DMS 273 (cell line): ENCODE measurements around the gene PURB.
A peak's percentile ranks its signal among the peaks of the same experiment; 100 is the strongest.
"Not testable (repeated sequence)": the region's sequence is repeated elsewhere in the genome, so short reads cannot be mapped to it uniquely, and the experiment has no call there.

ENCODE experiments used
- DNase-seq: peaks from one replicate; lab custom pipeline; 2025; ENCODE audit not compliant: unreplicated experiment; lab: John Stamatoyannopoulos, UW

PURB gene

GRCh38 chr7:44885394-44886317 is at the start of gene PURB:
Gene PURB (minus strand): TSS chr7:44885530. CDS start chr7:44885348, 182 bp downstream.
- DNase-seq, result peak; percentile 99

- no peak for DNase-seq
These were observed 49.7 kb upstream of the PURB start for GRCh38 chr7:44935016-44935415.

- not testable (repeated sequence) for DNase-seq
These were observed 49.2 kb upstream of the PURB start for GRCh38 chr7:44934510-44934909.

- no peak for DNase-seq
These were observed 45.6 kb upstream of the PURB start for GRCh38 chr7:44930921-44931320.

- no peak for DNase-seq
These were observed 37.0 kb upstream of the PURB start for GRCh38 chr7:44922351-44922694.

GRCh38 chr7:44921607-44922350 is 36.4 kb upstream of the PURB start:
- peak; percentile 91 for DNase-seq

GRCh38 chr7:44920119-44920518 is 34.8 kb upstream of the PURB start:
- no peak for DNase-seq

- no peak for DNase-seq
These were observed 32.7 kb upstream of the PURB start for GRCh38 chr7:44918029-44918428.

- no peak for DNase-seq
These were observed 32.1 kb upstream of the PURB start for GRCh38 chr7:44917465-44917864.

GRCh38 chr7:44914992-44915607 is 29.8 kb upstream of the PURB start:
- no peak for DNase-seq

GRCh38 chr7:44912775-44913347 is 27.5 kb upstream of the PURB start:
- no peak for DNase-seq

- no peak for DNase-seq
These were observed 26.6 kb upstream of the PURB start for GRCh38 chr7:44911911-44912310.

GRCh38 chr7:44909596-44910389 is 24.5 kb upstream of the PURB start:
- no peak for DNase-seq

GRCh38 chr7:44906965-44907364 is 21.6 kb upstream of the PURB start:
- no peak for DNase-seq

GRCh38 chr7:44905002-44905635 is 19.8 kb upstream of the PURB start:
- DNase-seq, result no peak

- no peak for DNase-seq
These were observed 14.1 kb upstream of the PURB start for GRCh38 chr7:44899443-44899842.

GRCh38 chr7:44898039-44898438 is 12.7 kb upstream of the PURB start:
- no peak for DNase-seq

GRCh38 chr7:44897309-44897708 is 12.0 kb upstream of the PURB start:
- no peak for DNase-seq

GRCh38 chr7:44894888-44895580 is 9.7 kb upstream of the PURB start:
- peak; percentile 62 for DNase-seq
